ENCODE data around the gene FAM161A. TPM values are rescaled to one million over a fixed set of nuclear protein-coding genes. Genes with fewer than 3 reads are reported as not detected.

The FAM161A gene
- polyA plus RNA-seq, 1 donor from 2014 or later: 17.5 TPM

DNA sequence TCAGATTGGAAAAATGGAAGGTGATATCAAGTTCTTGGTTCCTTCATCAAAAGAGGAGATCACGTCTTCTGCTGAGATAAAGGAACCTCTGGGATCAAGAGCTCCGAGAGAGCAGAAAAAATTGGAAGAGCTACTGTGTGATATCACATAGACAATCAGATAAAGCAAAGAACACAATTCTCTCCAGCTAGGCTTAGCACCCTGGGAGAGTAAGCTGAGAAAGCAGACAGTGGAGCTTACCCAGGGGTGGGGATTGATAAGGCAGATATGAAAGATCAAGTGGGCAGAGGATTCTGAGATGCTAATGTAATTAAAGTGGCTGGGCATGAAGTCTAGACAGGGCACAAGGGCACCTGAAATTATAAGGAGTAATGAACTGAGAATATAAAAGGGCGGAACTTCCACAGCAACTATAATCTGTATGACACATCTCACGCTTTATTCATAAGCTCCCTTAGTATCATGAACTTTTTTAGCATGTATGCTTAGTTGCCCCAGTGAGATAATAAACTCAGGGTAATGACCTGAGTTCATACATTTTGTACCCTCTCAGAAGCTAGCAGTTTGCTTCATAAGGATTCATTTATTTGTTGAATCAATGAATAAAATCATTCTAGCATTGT, 65.8 kb downstream of the FAM161A start:
- H3K27me3 ChIP-seq (ENCODE audit: insufficient read depth, low read depth, low read length): no peaks in the 10 kb centered on the region
- H3K9ac ChIP-seq (ENCODE audit: low read length): no peak overlapping the region
- no peaks in the 10 kb centered on the region for H3K79me2 ChIP-seq (replicated peaks; ENCODE audit: insufficient read depth, low read length)
- H3F3A ChIP-seq (ENCODE audit: insufficient read depth, low read length, poor library complexity, severe bottlenecking): no peaks in the 10 kb centered on the region
- TF ChIP-seq EZH2 (IDR thresholded peaks at IDR 0.05; ENCODE audit: borderline replicate concordance, insufficient read depth, low read length, poor library complexity, severe bottlenecking) (no peak), REST (IDR thresholded peaks at IDR 0.05; ENCODE audit: borderline replicate concordance) (no peak), SMC3 (conservative IDR thresholded peaks at IDR 0.05; ENCODE audit: poor library complexity) (no peak), RAD21 (conservative IDR thresholded peaks at IDR 0.05) (no peak), MXI1 (conservative IDR thresholded peaks at IDR 0.05; ENCODE audit: poor library complexity, severe bottlenecking) (no peak), POLR2AphosphoS5 (IDR thresholded peaks at IDR 0.05) (no peak)
- H3K9me2 ChIP-seq (ENCODE audit: insufficient read depth, low read length): no peaks in the 10 kb centered on the region
- H3K36me3 ChIP-seq (ENCODE audit: insufficient read depth, low read length): no peaks in the 10 kb centered on the region
- no peaks in the 10 kb centered on the region for H4K20me1 ChIP-seq (ENCODE audit: insufficient read depth)
- no peak overlapping the region for H3K4me2 ChIP-seq (ENCODE audit: low read length)
- no peak overlapping the region for H3K4me3 ChIP-seq (ENCODE audit: low read length)
- H2AFZ ChIP-seq (ENCODE audit: low read depth, low read length): no peak overlapping the region
- H3K27ac ChIP-seq (ENCODE audit: low read length): no peak overlapping the region
- no peaks in the 10 kb centered on the region for H3K9me3 ChIP-seq (ENCODE audit: low read length)

DNA sequence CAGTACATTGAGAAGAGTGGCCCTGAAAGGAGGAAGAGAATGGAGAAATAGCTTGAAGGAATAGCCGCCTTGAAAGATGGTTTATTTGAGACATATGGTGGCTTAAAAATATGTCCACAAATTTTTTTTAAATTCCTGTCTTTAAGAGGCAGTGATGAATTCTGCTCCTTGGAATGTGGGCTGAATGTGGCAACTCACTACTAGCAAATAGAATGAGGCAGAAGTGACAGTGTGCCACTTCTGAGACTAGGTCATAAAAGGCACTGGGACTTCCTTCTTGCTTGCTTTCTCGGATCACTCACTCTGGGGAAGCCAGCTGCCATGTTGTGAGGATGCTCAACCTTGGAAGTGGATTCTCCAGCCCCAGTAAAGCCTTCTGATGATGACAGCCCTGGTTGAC, 67.0 kb downstream of the FAM161A start:
- TF ChIP-seq EP300 (conservative IDR thresholded peaks at IDR 0.05; ENCODE audit: poor library complexity, severe bottlenecking): no peak
- TF ChIP-seq REST (IDR thresholded peaks at IDR 0.05; ENCODE audit: borderline replicate concordance): no peak
- TF ChIP-seq SMC3 (conservative IDR thresholded peaks at IDR 0.05; ENCODE audit: poor library complexity): no peak
- TF ChIP-seq MXI1 (conservative IDR thresholded peaks at IDR 0.05; ENCODE audit: poor library complexity, severe bottlenecking): no peak
- no peak for TF ChIP-seq EZH2 (IDR thresholded peaks at IDR 0.05; ENCODE audit: borderline replicate concordance, insufficient read depth, low read length, poor library complexity, severe bottlenecking)
- no peak for TF ChIP-seq CTCF (IDR thresholded peaks at IDR 0.05; ENCODE audit: poor library complexity, severe bottlenecking)
- TF ChIP-seq POLR2AphosphoS5 (IDR thresholded peaks at IDR 0.05): no peak
- TF ChIP-seq RAD21 (conservative IDR thresholded peaks at IDR 0.05): no peak
- no peak for TF ChIP-seq TAF1 (IDR thresholded peaks at IDR 0.05; ENCODE audit: low read depth)

More for the DNA sequence above, 67.0 kb downstream of the FAM161A start:
- Histone ChIP-seq H3F3A (ENCODE audit: insufficient read depth, low read length, poor library complexity, severe bottlenecking) (no peaks in the 10 kb centered on the region), H4K20me1 (ENCODE audit: insufficient read depth) (no peaks in the 10 kb centered on the region), H3K4me2 (ENCODE audit: low read length) (no peak overlapping the region), H3K27ac (ENCODE audit: low read length) (no peak overlapping the region), H3K27me3 (ENCODE audit: insufficient read depth, low read depth, low read length) (no peaks in the 10 kb centered on the region), H3K79me2 (replicated peaks; ENCODE audit: insufficient read depth, low read length) (no peaks in the 10 kb centered on the region), H3K9me2 (ENCODE audit: insufficient read depth, low read length) (no peaks in the 10 kb centered on the region), H3K36me3 (ENCODE audit: insufficient read depth, low read length) (no peaks in the 10 kb centered on the region), H3K4me3 (ENCODE audit: low read length) (no peak overlapping the region), H2AFZ (ENCODE audit: low read depth, low read length) (no peak overlapping the region), H3K9me3 (ENCODE audit: low read length) (no peaks in the 10 kb centered on the region), H3K9ac (ENCODE audit: low read length) (no peak overlapping the region)

All from neural cell (in vitro differentiated cells).